ENCODE data around the gene HHIPL1. TPM values are rescaled to one million over a fixed set of nuclear protein-coding genes. Genes with fewer than 3 reads are reported as not detected.

Gene HHIPL1
- total RNA-seq, 2 donors from 2014 or later: 3.0 to 3.4 TPM

- Mint-ChIP-seq H3K9me3 (no peaks in the 10 kb centered on the region), H3K4me3 (no peak overlapping the region), H3K27me3 (ENCODE audit: insufficient read depth) (peaks cover 17% of the 10 kb centered on the region), H3K36me3 (ENCODE audit: low read depth) (no peaks in the 10 kb centered on the region), H3K27ac (no peak overlapping the region), H3K4me1 (peaks cover 16% of the 10 kb centered on the region)
- H3K27ac ChIP-seq (ENCODE audit: low read depth, low read length): peak overlapping the region; percentile 96
- no peak for TF ChIP-seq CTCF (conservative IDR thresholded peaks at IDR 0.05)
- H3K9me3 ChIP-seq (ENCODE audit: control insufficient read depth, low read length): no peaks in the 10 kb centered on the region
- 84 to 92% methylated on average over 10 to 12 of the region's 12 CpGs for WGBS, 2 experiments (ENCODE audit: insufficient coverage in 1 of 2, insufficient read length in 1 of 2)
- no peaks in the 10 kb centered on the region for H3K36me3 ChIP-seq (ENCODE audit: control insufficient read depth, insufficient read depth, low read length)
- H3K9ac ChIP-seq (ENCODE audit: extremely low read depth, low read length, poor library complexity, severe bottlenecking): no peak overlapping the region
- H3K27me3 ChIP-seq (ENCODE audit: control insufficient read depth, insufficient read depth, low read length, poor library complexity, severe bottlenecking): peaks cover 9% of the 10 kb centered on the region
- DNase-seq: no peak
- peaks cover 2% of the 10 kb centered on the region for H3K4me1 ChIP-seq (ENCODE audit: control insufficient read depth, insufficient read depth, low read length)
- no peak overlapping the region for H3K4me3 ChIP-seq (ENCODE audit: low read length)
Measured at GRCh38 chr14:99664937-99665273, 20.0 kb downstream of the HHIPL1 start.

GRCh38 chr14:99666533-99666932, 21.6 kb downstream of the HHIPL1 start:
- H3K27me3 ChIP-seq (ENCODE audit: control insufficient read depth, insufficient read depth, low read length, poor library complexity, severe bottlenecking): no peaks in the 10 kb centered on the region
- no peaks in the 10 kb centered on the region for H3K36me3 ChIP-seq (ENCODE audit: control insufficient read depth, insufficient read depth, low read length)
- no peak for DNase-seq
- H3K9me3 ChIP-seq (ENCODE audit: control insufficient read depth, low read length): no peaks in the 10 kb centered on the region
- H3K36me3 Mint-ChIP-seq (ENCODE audit: low read depth): no peaks in the 10 kb centered on the region
- peak overlapping the region; percentile 53 for H3K27ac ChIP-seq (ENCODE audit: low read depth, low read length)
- 77 to 86% methylated on average over 3 to 6 of the region's 6 CpGs for WGBS, 2 experiments (ENCODE audit: insufficient coverage in 1 of 2, insufficient read length in 1 of 2)
- H3K4me1 Mint-ChIP-seq: peaks cover 18% of the 10 kb centered on the region
- no peak for TF ChIP-seq CTCF (conservative IDR thresholded peaks at IDR 0.05)
- no peak overlapping the region for H3K4me3 Mint-ChIP-seq
- H3K9me3 Mint-ChIP-seq: no peaks in the 10 kb centered on the region
- H3K9ac ChIP-seq (ENCODE audit: extremely low read depth, low read length, poor library complexity, severe bottlenecking): no peak overlapping the region
- peaks cover 3% of the 10 kb centered on the region for H3K27me3 Mint-ChIP-seq (ENCODE audit: insufficient read depth)
- H3K27ac Mint-ChIP-seq: no peak overlapping the region
- peaks cover 4% of the 10 kb centered on the region for H3K4me1 ChIP-seq (ENCODE audit: control insufficient read depth, insufficient read depth, low read length)
- H3K4me3 ChIP-seq (ENCODE audit: low read length): no peak overlapping the region

GRCh38 chr14:99667045-99667444, 22.1 kb downstream of the HHIPL1 start:
- H3K27ac ChIP-seq (ENCODE audit: low read depth, low read length): no peak overlapping the region
- DNase-seq: no peak
- no peak overlapping the region for H3K27ac Mint-ChIP-seq
- H3K9me3 Mint-ChIP-seq: no peaks in the 10 kb centered on the region
- peaks cover 7% of the 10 kb centered on the region for H3K4me1 ChIP-seq (ENCODE audit: control insufficient read depth, insufficient read depth, low read length)
- H3K4me3 Mint-ChIP-seq: no peak overlapping the region
- H3K36me3 ChIP-seq (ENCODE audit: control insufficient read depth, insufficient read depth, low read length): no peaks in the 10 kb centered on the region
- H3K27me3 Mint-ChIP-seq (ENCODE audit: insufficient read depth): peaks cover under 1% of the 10 kb centered on the region
- peaks cover 22% of the 10 kb centered on the region for H3K4me1 Mint-ChIP-seq
- H3K9ac ChIP-seq (ENCODE audit: extremely low read depth, low read length, poor library complexity, severe bottlenecking): no peak overlapping the region
- H3K36me3 Mint-ChIP-seq (ENCODE audit: low read depth): no peaks in the 10 kb centered on the region
- H3K27me3 ChIP-seq (ENCODE audit: control insufficient read depth, insufficient read depth, low read length, poor library complexity, severe bottlenecking): no peaks in the 10 kb centered on the region
- TF ChIP-seq CTCF (conservative IDR thresholded peaks at IDR 0.05): no peak
- no peaks in the 10 kb centered on the region for H3K9me3 ChIP-seq (ENCODE audit: control insufficient read depth, low read length)
- H3K4me3 ChIP-seq (ENCODE audit: low read length): no peak overlapping the region
- WGBS, 2 experiments (ENCODE audit: insufficient coverage in 1 of 2, insufficient read length in 1 of 2): 48% methylated on average over 2 of the region's 2 CpGs; no CpG with 5 or more reads in 1 of the 2 experiments
